Measurements from ENCODE around the gene SREBF2.
A peak's percentile ranks its signal among the peaks of the same experiment; 100 is the strongest.

Gene SREBF2

DNA sequence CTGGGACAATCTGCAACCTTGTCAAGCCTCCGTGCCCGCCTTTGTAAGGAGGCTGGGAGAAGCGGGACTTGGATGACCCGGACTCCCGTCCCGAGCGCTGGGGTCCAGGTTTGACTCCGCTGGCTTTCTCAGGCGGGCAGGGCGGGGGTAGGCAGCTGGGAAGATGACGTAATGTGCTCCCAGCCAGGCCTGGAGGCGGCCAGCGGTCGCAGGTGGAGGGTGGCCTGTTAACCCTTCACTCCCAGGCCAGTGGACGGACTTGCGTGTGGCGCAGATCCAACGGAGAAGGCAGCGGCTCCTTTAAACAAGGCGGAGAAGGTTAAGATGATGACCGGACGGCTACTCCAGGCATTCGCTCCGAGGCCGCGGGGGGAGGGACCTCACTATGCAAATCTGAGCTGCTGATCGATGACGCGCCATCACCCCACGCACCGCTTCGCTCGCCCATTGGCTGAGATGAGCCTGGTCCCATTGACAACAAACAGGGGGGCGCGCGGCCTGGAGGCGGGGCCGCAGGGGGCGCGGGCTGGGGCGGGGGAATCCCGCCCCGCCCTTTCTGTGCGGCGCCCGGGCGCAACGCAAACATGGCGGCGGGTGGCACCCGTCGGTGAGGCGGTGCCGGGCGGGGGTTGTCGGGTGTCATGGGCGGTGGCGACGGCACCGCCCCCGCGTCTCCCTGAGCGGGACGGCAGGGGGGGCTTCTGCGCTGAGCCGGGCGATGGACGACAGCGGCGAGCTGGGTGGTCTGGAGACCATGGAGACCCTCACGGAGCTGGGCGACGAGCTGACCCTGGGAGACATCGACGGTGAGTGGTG is at the start of gene SREBF2:
SREBF2 (plus strand) TSS at position 553 of the 816 bp plus-strand sequence; CDS start at position 719, 166 bp downstream.
- intact Hi-C loops (cut with DNase I): loop anchor here (2.0 kb wide), 1 partner anchor 108 kb away; no protein-coding TSS in a partner anchor
- peak; percentile 99 to 100 (median 100) for DNase-seq

DNA sequence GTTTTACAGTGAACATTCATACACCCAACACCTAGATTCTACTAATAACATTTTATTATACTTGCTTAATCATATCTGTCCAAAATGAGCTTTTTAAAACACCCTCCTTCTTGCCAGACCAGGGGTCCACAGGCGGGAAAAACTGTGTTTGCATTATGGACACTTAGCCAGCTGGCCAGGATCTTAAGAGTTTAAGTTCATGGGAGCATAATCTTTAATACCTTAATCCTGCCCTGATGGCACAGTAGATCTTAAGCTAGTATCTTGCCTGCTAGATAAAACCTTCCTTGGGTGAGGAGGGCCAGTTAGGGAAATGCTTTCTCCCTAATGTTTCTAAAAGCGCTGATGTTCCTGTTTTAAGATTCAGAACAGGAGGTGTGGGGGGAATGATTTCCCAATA is 45.6 kb upstream of the SREBF2 start:
- intact Hi-C loops (cut with DNase I): no loop called here
- no peak for DNase-seq

DNA sequence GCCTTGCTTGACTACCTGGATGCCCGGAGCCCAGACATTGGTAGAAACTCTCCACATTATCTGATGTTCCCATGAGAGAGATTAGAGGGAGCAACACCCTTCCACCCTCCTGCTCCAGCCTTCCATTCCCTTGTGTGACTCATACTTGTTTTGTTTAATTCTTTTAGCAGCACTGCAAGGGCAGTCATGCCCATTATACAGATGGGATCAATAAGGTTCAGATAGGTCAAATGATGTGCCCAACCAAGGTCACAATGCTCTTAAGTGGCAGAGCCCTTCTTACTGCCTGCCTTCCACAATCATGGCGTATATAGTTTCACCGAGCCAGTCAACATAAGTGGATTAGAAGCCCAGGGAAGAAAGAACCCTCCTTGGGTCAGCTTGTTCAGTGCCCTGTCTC is 39.0 kb upstream of the SREBF2 start:
- intact Hi-C loops (cut with DNase I): no loop called here
- DNase-seq: no peak

DNA sequence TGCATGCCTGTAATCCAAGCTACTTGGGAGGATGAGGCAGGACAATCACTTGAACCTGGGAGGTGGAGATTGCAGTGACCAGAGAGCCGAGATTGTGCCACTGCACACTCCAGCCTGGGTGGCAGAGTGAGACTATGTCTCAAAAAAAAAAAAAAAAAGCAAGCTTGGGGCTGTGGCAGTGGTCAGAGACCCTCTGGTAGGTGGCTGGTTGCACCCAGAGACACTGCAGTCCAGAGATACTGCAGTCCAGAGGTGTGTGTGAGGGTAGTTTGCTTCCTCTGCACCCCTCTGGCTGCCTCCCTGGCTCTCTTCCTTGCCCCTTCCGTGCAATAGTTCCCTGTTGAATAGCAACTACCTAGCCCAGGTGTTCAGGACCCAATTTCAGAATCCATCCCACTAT is 34.2 kb upstream of the SREBF2 start:
- no peak for DNase-seq
- intact Hi-C loops (cut with DNase I): no loop called here

DNA sequence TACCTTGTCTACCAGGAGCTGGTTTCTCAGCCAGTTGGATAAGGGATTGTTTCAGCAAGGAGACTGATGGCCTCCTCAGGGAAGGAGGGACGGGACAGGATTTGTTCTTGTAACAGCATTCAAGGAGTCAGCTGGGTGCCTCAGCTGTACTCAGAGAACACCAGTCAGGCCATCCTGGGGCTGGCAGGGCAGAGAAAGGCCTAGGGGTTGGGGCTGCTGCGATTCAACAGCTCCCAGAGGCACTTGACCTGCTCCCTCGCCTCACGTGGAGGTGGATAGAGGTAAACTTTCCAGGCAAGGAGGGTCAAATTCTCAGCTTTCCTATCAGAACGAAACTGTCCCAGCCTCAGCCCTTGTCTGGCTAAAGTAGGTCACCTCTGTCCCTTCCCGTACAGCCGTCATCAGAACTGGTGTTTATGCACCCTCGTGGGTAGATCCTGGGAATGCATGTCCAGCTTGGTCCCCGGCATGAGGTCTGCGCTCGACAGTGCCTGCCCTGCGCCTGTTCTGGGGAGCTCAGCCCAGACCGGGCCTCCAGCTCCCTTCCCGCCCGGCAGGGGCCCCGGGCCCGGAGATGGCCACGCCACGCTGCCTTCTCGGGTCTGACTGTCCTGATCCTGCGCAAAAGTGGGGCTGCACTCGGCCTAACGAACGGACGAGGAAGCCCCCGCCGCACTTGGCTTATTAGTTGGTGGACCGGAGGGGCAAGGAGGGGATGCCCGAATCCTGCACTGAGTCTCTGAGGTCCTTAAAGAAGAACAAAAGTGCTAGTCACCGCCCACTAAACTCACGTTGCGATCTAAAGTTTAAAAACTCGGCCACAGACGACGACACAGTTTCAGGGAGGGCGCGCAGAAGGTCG is 33.2 kb upstream of the SREBF2 start:
- intact Hi-C loops (cut with DNase I): no loop called here
- DNase-seq: peak; percentile 8 to 67 (median 34)

DNA sequence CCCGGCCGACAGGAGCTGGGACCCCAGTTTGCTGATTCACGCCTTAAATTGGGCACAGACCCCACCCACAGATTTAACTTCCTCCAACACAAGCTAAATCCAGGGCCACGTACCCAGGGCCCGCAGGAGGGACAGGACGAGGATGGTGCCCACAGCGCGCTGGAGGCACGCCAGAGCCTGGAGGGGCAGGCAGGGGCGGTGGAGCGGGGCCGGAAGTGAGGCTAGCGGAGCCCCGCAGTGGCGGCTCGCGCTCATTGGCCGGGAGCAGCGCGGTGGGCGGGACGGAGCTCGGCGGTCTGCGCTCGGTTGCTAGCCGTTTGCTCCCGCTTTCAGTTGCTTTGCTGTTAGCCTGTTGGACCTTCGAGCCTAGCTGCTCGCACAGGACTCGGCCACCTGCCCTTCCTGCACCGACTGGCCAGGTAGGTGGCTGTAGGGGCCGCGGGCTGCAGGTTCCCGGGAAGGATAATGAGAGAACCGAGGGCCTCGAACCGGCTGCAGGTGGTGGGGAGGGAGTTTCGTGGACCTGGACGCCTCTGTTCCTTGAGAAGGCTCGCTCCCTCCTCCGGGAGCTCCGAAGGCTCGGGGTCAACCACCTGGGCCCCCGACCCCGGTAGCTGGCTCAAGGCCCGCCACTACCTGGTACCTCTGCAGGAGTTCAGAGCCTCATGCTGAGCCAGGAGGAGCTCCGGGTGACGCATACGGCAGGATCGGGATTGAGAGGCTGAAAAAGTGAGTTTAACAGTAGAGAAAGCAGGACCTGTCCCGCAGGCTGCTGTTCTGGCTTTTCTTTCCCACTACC is 32.4 kb upstream of the SREBF2 start, which contains the start of gene CCDC134:
CCDC134 (plus strand) TSS at position 332 of the 799 bp plus-strand sequence. CDS start 8,212 bp downstream, outside the sequence.
- peak; percentile 71 to 97 (median 93) for DNase-seq
- intact Hi-C loops (cut with DNase I): no loop called here

DNA sequence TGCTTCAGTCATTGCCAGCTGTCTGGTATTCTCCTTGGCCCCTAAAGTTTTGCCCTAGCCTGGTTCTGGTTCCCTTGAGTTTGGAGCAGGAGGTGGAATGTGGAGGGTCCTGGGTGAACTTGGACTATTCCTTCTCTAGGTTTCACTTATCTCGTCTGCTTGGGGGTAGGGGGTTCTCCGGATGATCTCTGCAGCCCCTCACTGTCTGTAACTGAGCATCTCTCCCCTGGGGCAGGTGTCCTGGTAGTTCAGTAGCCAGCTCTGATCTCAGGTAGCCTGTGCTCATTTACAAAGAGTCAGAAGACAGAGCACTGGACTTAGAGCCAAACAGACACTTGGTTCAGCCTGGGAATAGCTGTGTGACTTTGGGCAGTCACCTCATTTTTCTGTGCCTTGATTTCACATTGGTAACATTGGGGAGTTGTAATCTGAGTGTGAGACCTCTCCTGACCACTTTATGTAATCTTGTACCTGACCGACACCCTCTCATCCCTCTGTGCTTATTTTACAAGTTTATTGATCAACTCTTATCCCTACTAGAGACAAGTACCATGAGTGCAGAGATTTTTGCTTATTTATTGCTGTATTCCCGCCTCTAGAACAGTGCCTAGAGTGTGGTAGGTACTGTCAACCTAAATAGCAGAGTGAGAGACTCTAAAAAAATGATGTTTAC is 31.6 kb upstream of the SREBF2 start:
- DNase-seq: no peak
- intact Hi-C loops (cut with DNase I): no loop called here

DNA sequence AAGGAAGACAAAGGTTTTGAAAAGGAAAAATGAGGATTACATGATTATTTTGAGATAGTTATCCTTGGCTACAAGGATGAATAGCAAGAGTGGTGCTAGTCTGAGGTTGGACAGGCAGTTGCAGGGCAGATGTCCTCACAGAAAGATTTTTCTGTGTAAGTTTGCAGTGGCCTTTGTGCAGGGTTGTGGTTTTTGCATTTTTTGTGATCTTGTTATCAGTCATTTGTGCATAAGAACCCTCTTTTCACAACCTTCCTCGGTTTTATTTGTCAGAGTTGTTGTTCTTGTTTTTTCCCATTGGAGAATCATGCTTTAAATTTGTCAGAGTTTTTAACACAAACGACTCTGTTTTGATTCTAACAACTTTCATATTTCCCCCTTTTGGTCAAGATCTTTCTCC is 31.0 kb upstream of the SREBF2 start:
- intact Hi-C loops (cut with DNase I): no loop called here

DNA sequence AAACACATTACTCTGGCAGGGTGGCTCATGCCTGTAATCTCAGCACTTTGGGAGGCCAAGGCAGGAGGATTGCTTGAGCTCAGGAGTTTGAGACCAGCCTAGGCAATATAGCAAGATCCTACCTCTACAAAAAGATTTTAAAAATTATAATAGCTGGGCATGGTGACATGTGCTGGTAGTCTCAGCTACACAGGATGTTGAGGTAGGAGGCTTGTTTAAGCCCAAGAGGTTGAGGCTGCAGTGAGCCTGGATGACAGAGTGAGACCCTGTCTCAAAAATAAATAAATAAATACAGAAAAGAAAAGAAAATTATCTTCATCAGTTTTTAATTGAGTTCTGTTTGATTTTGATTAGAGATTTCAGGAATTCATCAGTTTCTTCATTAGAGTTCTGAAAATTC is 27.3 kb upstream of the SREBF2 start:
- no peak for DNase-seq
- intact Hi-C loops (cut with DNase I): no loop called here

More for the DNA sequence above, 31.0 kb upstream of the SREBF2 start:
- no peak for DNase-seq

DNA sequence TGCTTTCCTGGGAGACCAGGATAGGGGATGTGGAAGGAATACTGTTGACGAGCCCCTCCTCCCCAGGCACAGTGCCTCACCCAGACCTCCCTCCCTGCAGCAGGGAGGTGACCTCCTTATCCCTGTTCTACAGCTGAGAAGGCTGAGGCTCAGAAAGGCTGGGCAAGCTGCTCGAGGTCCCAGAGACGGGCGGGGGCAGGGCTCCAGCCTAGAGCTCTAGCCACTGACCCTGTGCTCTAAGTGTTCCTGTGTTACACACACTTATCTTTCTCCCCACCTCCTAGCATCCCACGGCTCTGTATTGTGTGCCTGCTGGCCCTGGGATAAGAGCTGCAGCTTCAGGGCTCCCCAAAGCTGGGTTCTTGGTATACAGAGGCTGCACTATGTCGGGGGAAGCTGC is 24.5 kb upstream of the SREBF2 start:
- DNase-seq: no peak
- intact Hi-C loops (cut with DNase I): no loop called here

DNA sequence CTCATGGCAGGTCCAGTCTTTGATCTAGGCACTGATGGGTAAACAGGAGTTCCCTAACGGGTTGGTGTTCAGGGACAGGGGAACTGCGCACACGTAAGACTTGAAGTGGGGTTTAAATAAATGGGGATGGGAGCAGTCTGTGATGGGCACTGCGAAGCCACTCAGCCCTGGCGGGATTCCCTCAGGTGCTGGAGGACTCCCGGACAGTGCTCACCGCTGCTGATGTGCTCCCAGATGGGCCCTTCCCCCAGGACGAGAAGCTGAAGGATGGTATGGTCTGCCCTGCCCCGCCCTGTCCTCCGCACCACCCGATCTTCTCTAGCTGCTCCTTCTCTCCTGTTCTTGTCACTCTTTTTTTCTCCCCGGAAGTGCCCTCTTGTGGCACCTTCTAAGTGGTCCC is 22.9 kb upstream of the SREBF2 start:
- no peak for DNase-seq
- intact Hi-C loops (cut with DNase I): no loop called here

DNA sequence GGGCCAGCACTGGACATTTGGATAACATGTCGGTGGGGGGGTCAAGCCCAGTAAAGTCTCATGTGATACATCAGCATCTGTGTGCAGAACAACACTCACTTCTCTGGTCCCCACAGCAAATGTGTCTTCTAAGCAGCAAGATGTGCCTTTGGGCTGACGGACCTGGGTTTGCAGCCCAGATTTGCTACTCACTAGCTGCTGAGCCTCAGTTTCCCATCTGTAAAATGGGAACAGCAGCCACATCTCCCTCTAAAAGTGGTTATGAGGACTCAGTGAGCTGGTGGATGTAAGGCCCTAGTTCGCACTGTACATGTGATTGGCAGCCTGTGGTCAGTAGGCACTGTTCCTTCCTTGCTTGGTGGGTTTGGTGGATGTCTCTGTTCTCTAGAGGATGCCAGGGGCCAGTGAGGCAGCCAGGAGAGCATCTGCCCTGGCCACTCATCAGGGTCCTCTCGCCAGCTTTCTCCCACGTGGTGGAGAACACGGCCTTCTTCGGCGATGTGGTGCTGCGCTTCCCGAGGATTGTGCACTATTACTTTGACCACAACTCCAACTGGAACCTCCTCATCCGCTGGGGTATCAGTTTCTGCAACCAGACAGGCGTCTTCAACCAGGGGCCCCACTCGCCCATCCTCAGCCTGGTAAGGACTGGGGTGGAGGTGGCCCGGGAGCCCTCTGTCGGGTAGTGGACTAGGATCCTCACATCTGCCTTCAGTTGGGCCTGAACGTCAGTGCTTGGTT is 19.9 kb upstream of the SREBF2 start:
- no peak for DNase-seq
- intact Hi-C loops (cut with DNase I): no loop called here

DNA sequence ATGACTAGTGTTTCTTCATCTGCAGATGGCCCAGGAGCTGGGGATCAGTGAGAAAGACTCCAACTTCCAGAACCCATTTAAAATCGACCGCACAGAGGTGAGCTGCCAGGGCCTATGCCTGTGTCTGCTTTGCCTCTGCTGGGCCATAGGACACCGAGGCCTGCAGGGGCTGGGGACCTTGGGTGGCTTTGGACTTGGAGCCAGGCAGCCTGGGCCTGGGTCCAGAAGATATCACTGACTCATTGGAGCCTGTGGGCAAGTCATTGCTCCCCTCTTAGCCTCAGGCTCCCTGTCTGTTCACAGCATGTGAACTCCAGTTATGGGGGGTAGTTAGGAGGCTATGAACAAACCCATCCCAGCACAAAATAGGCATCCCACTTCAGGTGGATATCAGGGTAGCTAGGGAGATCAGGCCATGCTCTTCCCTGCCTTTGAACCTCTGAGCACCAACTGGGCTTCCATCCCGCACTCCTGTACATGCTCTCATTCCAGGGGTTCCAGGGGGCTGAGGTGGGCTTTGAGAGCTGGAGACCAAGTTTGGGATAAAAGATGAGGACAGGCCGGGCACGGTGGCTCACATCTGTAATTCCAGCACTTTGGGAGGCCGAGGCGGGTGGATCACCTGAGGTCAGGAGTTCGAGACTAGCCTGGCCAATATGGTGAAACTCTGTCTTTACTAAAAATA is 19.0 kb upstream of the SREBF2 start:
- DNase-seq: no peak
- intact Hi-C loops (cut with DNase I): no loop called here

DNA sequence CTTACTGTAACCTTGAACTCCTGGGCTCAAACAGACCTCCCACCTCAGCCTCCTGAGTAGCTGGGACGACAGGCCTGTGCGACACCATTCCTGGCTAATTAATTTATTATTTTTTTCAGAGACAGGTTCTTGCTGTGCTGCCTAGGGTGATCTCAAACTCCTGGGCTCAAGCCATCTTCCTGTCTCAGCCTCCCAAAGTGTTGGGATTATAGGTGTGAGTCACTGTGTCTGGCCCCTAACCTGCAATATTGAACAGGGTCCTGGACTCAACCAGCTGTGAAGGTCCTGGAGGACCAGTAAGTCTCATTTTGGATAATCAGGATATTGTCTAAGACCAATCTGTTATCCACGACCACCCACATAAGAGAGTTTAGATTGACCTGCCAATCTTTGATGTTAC is 17.2 kb upstream of the SREBF2 start:
- no peak for DNase-seq
- intact Hi-C loops (cut with DNase I): no loop called here

DNA sequence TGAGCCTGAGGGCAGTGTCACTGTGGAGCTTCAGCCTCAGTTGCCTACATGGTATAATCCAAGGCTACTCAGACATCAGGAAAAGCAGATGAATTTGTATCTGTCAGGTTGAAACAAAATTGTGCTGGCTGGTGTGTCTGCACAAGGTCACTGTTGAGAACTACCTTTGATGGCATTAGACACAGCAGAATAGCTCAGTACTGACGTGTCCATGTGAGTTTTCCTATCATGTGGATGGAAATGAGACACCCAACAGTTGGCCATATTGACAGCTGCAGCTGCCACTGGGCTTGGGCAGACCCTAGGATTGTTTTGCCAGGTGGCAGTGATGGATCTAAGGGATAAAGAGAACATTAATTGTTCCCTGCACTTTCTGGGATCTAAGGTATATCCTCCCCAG is 16.7 kb upstream of the SREBF2 start:
- intact Hi-C loops (cut with DNase I): no loop called here
- DNase-seq: no peak

DNA sequence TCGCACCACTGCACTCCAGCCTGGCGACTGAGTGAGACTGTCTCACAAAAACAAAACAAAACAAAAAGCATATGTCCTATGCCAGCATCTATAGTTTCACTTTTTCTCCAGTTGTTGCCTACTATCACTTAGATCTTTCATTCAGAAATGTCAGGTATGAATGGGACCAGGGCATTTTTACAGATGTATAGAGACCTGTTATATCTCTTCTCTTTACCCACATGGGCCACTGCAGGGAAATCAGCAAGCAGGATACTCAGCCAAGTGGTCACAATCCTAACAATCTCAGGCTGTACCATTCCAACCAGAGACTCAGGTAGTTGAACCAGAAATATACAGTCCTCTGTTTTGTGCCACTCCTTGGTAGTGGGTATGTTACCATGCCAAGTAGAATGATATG is 16.0 kb upstream of the SREBF2 start:
- intact Hi-C loops (cut with DNase I): no loop called here

DNA sequence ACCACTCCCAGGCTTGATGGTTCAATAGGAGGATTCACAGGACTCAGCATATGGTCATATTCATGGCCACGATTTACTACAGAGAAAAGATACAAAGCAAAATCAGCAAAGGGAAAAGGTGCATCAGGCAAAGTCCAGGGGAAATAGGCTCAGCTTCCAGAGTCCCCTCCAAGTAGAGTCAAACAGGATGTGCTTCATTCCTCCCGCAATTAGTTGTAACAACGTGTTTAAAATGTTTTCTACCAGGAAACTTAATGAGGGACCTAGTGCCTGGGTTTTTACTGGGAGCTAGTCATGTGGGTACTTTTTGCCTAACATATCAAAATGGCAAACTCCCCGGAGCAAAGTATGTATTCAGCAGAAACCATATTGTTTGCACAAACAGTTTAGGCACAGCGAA is 14.9 kb upstream of the SREBF2 start:
- intact Hi-C loops (cut with DNase I): no loop called here

More for the DNA sequence above, 16.0 kb upstream of the SREBF2 start:
- no peak for DNase-seq

DNA sequence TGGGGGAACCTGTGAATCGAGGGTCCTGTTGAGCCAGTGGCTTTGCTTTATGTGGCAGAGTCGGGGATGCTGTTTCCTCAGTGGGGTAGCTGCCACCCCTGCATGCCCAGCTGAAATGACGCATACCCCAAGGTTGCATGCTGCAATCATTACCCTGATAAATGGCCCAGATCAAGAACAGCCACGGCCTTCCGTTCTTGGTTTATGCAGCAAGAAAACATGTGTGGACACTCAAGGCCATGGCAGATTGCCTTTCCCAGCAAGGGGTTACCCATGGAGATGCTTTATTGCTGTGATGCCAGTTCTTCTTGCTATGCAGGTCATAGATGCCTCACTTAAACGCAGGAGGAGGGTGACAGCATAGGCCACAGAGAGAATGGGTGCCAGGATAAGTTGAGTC is 14.3 kb upstream of the SREBF2 start:
- DNase-seq: no peak
- intact Hi-C loops (cut with DNase I): no loop called here

More for the DNA sequence above, 14.9 kb upstream of the SREBF2 start:
- DNase-seq: no peak

All from head of caudate nucleus (tissue), 42 donors.